ENCODE data around the gene SERF1B.
"Not testable (repeated sequence)": the region's sequence is repeated elsewhere in the genome, so short reads cannot be mapped to it uniquely, and the experiment has no call there.

SERF1B gene

GRCh38 chr5:70025106-70025844, at the start of gene SERF1B:
Gene SERF1B (plus strand): TSS chr5:70025251. CDS start chr5:70025452, 201 bp downstream.
- not testable (repeated sequence) for DNase-seq

GRCh38 chr5:69991713-69992112, 33.3 kb upstream of the SERF1B start:
- DNase-seq: not testable (repeated sequence)

- DNase-seq: not testable (repeated sequence)
Observed at GRCh38 chr5:69995535-69995934, 29.5 kb upstream of the SERF1B start.

DNA sequence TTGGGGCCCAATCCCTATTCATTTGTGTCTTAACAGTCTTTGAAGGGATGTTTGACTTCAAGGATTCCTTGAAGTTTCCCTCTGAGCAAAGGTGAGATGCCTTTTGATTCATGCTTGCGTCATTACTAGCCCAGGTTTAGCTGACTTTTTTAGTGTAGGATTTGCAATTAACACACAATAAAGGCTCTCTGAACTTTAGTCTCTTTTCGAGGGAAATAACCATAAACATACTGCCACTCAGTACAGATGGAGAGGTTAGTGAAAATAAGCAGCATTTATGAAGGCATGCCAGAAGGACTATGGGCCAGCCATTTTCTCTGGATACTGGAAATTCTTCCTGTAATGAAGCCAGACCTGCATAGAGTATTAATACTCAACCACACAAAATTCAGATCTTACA, 4.4 kb upstream of the SERF1B start:
- DNase-seq: not testable (repeated sequence)

DNA sequence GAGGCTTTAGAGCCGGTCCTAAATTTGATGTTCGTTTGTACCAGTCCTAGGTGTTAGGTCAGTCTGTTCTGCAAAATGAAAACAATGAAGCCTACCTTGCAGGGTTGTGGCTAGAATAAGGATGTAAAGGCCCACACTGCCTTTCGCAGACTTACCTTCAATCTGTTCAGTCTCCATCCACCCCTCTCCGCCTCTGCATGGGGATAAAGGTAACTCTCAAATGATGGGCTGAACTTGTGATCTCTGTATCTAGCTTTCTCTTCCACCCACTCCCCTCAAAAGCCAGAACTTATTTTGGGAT, 744 bp downstream of the SERF1B start:
- DNase-seq: not testable (repeated sequence)

DNA sequence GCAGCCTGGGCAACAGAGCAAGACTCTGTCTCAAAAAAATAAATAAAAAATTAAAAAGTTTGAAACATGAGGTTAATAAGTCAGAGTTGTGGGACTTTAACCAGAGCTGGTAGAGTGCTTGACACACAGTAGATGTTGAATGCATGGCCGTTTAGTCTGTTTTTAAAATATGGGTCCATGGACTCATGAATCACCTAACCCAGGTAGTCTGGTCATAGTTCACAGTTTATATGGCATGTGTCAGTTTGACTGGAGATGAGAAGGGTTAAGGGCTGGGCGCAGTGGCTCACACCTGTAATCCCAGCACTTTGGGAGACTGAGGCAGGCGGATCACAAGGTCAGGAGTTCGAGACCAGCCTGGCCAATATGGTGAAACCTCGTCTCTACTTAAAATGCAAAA, 6.2 kb downstream of the SERF1B start:
- not testable (repeated sequence) for DNase-seq

DNA sequence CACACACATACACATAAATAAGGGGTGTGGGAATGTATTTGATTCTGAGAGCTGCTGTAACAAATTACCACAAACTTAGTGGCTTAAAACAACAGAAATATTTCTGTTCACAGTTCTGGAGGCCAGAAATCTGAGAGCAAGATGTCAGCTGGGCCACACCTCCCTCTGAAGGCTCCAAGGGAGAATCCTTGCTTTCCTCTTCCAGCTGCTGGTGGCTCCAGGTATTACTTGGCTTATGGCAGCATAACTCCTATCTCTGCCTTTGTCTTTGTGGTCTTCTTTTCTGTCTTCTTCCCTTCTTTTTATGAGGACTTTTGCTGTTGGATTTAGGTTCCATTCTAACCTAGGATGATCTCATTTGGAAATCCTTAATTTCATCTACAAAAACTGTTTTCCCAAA, 16.4 kb downstream of the SERF1B start:
- DNase-seq: not testable (repeated sequence)

- DNase-seq: not testable (repeated sequence)
Observed at GRCh38 chr5:70049790-70050142, 24.7 kb downstream of the SERF1B start.

DNA sequence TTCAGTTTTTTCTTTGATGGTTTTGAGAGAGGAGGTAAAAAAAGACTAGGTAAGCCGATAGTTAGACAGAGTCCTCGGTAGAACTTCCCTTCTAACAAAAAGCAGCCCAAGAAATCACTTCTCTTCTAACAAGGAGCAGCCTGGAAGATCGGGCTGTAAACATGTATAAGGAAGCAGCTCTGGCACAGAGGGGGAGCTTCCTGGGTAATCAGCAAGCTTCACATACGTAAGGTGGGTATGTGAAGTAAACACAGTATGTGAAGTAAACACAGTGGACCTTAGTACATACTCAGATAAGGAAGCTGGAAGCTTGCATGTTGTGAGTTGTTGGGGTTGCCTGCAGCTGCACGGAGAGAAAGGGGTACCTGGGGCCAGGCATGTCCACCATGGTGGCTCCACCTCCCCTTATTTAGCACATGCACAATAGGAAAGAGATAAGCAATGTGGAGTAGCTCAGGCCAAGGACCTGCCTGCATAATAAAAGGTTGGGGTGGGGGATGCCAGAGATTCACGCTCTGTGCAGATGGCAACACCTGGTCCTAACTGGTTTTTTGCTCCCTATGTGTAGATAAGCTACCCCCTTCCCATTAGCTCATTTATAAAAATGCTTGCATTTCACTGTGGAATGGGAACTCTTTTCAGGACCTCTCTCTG, 31.4 kb downstream of the SERF1B start:
- not testable (repeated sequence) for DNase-seq

DNA sequence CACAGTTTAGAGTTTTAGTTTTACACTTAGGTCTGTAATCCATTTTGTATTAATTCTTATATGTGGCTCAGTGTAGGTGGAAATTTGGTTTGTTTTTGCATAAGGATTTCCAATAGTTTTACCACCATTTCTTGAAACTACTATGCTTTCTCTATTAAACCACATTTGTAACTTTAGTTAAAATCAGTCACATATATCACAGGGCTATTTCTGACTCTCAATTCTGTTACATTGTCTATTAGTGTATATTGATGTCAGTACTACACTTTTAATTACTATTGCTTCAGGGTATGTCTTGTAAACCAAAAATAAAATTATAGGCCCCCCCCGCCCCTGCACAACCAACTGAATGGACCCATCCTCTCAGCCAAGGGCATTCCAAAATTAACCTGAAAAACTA, 32.1 kb downstream of the SERF1B start:
- DNase-seq: not testable (repeated sequence)

DNA sequence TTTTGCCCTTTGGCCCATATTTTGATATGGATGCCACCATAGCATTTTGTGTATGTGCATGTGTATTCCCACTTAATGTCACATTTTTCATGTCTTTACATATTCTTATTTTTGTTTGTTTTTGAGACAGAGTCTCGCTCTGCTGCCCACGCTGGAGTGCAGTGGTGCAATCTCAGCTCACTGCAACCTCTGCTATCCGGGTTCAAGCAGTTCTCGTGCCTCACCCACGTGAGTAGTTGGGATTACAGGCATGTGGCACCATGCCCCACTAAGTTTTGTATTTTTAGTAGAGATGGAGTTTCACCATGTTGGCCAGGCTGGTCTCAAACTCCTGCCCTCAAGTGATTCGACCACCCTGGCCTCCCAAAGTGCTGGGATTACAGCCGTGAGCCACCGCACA, 52.6 kb downstream of the SERF1B start:
- not testable (repeated sequence) for DNase-seq

GRCh38 chr5:70088907-70089464, 63.9 kb downstream of the SERF1B start:
- not testable (repeated sequence) for DNase-seq

GRCh38 chr5:70091776-70092175, 66.7 kb downstream of the SERF1B start:
- not testable (repeated sequence) for DNase-seq

Data from NCI-H187 (cell line).